Activated T-cell treated with anti-CD3 and anti-CD28 coated beads for 1 hour (primary cell): Measurements from ENCODE around the gene CD83.
A peak's percentile ranks its signal among the peaks of the same experiment; 100 is the strongest.
"Not testable (repeated sequence)": the region's sequence is repeated elsewhere in the genome, so short reads cannot be mapped to it uniquely, and the experiment has no call there.

Source experiments
- DNase-seq: peaks from one replicate; pipeline ENCODE4 v3.0.0-alpha.2; 2020; ENCODE audit warnings: low read depth

The CD83 gene

GRCh38 chr6:14117158-14118090 is at the start of gene CD83:
Gene CD83, plus strand, starts transcription at chr6:14117772. Its CDS starts 40 bp downstream, at chr6:14117812.
- DNase-seq, result peak; percentile 78

GRCh38 chr6:14068133-14068532 is 49.4 kb upstream of the CD83 start:
- no peak for DNase-seq

GRCh38 chr6:14068623-14069022 is 48.9 kb upstream of the CD83 start:
- DNase-seq, result no peak

- no peak for DNase-seq
These were observed 47.1 kb upstream of the CD83 start for GRCh38 chr6:14070457-14070856.

- no peak for DNase-seq
These were observed 45.5 kb upstream of the CD83 start for GRCh38 chr6:14072084-14072483.

- not testable (repeated sequence) for DNase-seq
These were observed 43.8 kb upstream of the CD83 start for GRCh38 chr6:14073561-14074354.

- DNase-seq, result no peak
These were observed 43.0 kb upstream of the CD83 start for GRCh38 chr6:14074476-14075094.

- no peak for DNase-seq
These were observed 42.5 kb upstream of the CD83 start for GRCh38 chr6:14075095-14075503.

GRCh38 chr6:14077193-14077867 is 40.2 kb upstream of the CD83 start:
- no peak for DNase-seq

GRCh38 chr6:14079433-14079832 is 38.1 kb upstream of the CD83 start:
- DNase-seq, result no peak

- DNase-seq, result no peak
These were observed 37.6 kb upstream of the CD83 start for GRCh38 chr6:14079971-14080370.

GRCh38 chr6:14081126-14081525 is 36.4 kb upstream of the CD83 start:
- no peak for DNase-seq

- no peak for DNase-seq
These were observed 34.8 kb upstream of the CD83 start for GRCh38 chr6:14082771-14083170.

- no peak for DNase-seq
These were observed 34.3 kb upstream of the CD83 start for GRCh38 chr6:14083262-14083661.

GRCh38 chr6:14083751-14084150 is 33.8 kb upstream of the CD83 start:
- no peak for DNase-seq

GRCh38 chr6:14084388-14084787 is 33.2 kb upstream of the CD83 start:
- DNase-seq, result no peak

GRCh38 chr6:14085176-14085787 is 32.3 kb upstream of the CD83 start:
- DNase-seq, result no peak

- DNase-seq, result no peak
These were observed 30.9 kb upstream of the CD83 start for GRCh38 chr6:14086701-14087100.

GRCh38 chr6:14088600-14089192 is 28.9 kb upstream of the CD83 start:
- no peak for DNase-seq

GRCh38 chr6:14089224-14089623 is 28.3 kb upstream of the CD83 start:
- DNase-seq, result no peak

GRCh38 chr6:14091339-14091978 is 26.1 kb upstream of the CD83 start:
- DNase-seq, result no peak
